Superior temporal gyrus (tissue), 1 donor: ENCODE results near the gene BTBD18.
"Not testable (repeated sequence)": the region's sequence is repeated elsewhere in the genome, so short reads cannot be mapped to it uniquely, and the experiment has no call there.

Experiments
- DNase-seq: peaks from one replicate; pipeline ENCODE4 v3.0.0-alpha.2; 2016; ENCODE audit errors: extremely low spot score

BTBD18 gene

GRCh38 chr11:57732661-57733060 lies 19.0 kb downstream of the BTBD18 start:
- DNase-seq, result no peak

GRCh38 chr11:57729479-57729878 lies 22.1 kb downstream of the BTBD18 start:
- DNase-seq, result no peak

DNA sequence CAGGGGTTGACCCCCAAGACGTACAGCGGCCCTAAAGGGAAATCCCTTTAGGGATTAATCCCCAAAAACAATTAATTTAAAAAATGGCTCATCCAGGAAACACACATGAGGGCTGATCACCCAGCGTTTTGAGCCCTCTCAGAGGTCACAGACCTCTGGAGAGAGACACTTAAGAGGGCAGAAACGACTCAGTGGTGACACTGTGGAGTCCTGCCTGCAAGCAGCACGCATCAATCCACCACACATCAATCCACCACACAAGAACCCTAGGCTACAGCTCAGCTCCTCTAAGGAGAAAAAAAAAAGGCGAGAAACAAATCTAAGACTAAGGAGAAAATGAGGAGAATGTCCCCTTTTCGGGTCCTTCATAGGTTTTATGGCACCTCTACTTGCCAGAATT lies 22.8 kb downstream of the BTBD18 start:
- DNase-seq, result no peak

DNA sequence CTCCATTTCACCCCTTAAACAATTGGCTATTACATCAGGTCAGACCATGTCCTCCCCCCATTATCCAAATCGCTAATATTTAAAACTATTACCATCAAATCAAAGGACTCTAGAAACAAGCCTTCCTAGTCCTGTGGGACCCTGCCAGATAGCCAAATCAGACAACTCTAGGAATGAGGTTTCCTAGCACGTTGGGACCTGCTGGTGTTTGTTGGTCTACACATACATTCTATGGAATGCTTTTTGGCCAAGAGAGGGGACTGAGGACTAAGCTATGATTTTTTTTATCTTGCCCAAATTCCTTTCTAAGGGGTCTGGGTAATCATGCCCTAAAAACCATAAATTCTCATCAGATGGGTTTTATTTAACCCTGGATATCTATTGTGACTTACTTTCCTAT lies 24.4 kb downstream of the BTBD18 start:
- DNase-seq, result no peak

- not testable (repeated sequence) for DNase-seq
Measured at GRCh38 chr11:57716726-57717125, 34.9 kb downstream of the BTBD18 start.

DNA sequence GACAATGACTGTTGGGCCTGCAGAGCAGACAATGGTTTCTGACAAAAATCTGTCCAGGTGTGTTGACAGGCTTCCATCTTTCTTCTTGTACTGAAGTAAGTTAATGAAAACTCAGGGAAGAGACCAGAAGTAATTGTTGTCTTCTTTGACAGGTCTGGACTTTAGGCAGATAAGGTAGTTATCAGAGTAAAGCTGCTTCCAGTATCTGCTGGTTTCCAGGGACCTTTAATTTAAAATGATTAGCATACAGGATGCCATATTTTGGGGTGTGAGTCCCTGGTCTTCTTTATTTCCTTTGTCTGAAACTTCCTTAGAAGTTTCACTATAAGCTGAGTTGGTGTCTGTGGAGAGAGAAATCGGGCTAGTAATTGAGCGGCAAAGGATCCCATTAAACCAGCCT lies 37.8 kb downstream of the BTBD18 start:
- DNase-seq, result no peak

GRCh38 chr11:57712256-57713150 lies 39.1 kb downstream of the BTBD18 start, which contains the start of gene TMX2:
TMX2 (plus strand) TSS chr11:57712593; CDS start chr11:57712619, 26 bp downstream.
- peak; percentile 100 for DNase-seq

- no peak for DNase-seq
Measured at GRCh38 chr11:57711414-57712255, 40.0 kb downstream of the BTBD18 start, which contains the start of gene MED19. MED19 (minus strand) TSS chr11:57712215; CDS start chr11:57712179, 36 bp downstream.

DNA sequence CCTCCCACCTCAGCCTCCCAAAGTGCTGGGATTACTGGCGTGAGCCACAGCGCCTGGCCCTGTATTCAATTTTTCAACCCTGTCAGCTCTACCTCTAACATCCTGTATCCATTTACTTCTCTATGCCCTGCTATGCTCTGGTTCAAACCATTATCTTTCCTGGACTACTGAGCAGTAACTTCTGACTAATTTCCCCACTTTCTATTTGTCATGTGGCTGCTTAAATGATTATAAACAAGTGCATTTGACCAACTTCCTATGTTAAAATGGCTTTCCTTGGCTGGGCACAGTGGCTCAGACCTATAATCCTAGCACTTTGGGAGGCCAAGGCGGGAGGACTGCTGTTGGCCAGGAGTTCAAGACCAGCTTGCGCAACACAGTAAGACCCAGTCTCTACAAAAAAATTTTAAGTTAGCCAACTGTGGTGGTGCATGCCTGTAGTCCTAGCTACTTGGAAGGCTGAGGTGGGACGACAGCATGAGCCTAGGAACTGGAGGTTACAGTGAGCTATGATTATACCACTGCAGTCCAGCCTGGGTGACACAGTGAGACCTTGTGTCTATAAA lies 41.7 kb downstream of the BTBD18 start:
- no peak for DNase-seq

DNA sequence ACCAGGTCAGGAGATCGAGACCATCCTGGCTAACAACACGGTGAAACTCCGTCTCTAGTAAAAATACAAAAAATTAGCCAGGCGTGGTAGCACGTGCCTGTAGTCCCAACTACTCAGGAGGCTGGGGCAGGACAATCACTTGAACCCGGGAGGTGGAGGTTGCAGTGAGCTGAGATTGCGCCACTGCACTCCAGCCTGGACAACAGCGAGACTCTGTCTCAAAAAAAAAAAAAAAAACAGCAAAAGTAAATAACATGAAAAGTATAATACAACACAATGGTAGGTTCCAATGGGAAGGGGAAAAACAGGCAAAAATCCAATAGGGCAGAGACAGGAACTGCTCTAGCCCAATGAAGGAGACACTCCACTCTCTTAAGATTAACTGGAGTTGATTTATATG lies 46.2 kb downstream of the BTBD18 start:
- DNase-seq, result not testable (repeated sequence)

DNA sequence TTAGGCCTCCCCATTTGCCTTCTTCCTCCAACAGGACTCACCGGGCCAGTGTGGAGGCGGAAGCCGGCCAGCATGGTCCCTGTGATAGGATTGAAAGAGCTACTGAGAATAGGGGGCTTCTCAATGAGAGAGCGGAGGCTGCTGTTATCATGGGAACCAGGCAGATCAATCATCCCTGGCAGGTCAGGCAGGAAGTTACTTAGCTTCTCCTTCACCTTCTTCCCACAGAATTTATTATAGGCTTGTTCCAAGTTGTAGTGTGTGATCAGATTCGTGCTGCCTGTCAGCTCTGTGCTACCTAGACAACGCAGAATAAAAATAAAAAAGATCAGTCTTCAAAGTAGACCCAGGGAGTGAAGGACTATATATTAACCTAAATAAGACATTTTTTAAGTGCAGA lies 46.7 kb downstream of the BTBD18 start:
- no peak for DNase-seq

DNA sequence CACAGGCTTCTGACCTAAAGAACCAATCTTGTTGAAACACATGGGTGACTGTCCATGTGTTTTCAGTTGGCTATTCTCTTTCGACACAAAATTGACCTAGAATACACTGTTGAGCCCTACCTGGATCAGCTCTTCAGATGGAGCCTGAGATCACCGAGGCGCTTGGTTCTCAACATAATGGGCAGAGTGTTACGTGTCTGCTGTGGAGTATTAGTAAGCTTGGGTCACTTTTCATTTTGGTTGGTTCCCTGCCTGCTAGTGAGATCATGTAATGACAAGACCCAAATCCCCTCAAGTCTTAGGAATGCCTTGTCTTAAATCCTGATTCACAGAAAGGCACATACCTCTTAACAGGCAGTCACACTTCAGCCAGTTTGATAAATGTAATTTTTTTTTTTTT lies 48.3 kb downstream of the BTBD18 start:
- no peak for DNase-seq

DNA sequence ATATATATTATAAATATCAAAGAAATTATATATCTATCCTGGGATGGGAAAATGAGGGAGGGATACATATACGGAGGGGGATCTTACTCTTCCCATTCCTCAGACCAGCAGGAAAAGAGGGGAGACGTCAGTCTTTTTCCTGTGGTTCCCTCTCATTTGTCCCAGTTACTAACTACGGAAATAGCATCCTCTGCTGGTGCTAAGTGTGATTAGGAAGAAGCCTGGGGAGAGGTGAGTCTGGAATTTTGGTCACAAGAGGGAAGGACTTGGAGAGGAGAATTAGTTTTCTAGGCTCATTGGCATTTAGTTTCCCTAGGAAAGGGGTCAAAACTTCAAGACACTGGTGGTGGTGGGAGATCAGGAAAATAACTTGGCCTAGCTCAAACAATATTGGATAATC lies 51.2 kb downstream of the BTBD18 start:
- DNase-seq, result no peak

DNA sequence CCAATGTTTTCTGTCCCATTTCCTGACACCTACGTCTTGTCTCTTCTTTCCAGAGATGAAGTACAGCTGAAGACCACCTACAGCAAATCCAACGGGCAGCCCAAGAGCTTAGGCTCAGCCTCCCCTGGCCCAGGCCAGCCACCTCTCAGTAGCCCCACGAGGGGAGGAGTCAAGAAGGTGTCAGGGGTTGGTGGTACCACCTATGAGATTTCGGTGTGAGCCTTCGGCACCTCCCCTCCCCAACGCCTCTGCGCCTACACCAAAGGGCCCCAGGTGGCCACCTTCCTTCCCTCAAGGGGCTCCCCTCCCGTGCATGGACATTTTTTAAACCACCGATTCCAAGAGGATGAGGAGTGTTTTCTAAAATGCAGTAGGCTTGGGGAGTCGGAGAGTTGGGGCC lies 51.8 kb downstream of the BTBD18 start:
- DNase-seq, result no peak

DNA sequence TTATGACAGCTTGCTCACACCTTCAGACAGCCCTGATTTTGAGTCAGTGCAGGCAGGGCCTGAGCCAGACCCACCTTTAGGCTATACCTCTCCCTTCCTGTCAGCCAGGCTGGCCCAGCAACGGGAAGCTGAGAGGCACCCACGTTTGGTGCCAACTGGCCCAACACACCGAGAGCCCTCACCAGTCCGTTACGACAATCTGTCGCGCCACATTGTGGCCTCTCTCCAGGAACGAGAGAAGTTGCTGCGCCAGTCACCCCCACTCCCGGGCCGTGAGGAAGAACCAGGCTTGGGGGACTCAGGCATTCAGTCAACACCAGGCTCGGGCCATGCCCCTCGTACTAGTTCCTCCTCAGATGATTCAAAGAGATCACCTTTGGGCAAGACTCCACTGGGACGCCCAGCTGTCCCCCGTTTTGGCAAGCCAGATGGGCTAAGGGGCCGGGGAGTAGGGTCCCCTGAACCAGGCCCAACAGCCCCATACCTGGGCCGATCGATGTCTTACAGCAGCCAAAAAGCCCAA lies 52.7 kb downstream of the BTBD18 start:
- no peak for DNase-seq
